HG02840 (cell line): ENCODE data around the gene TMC7.

Source experiments
- ATAC-seq: cut with Tn5 transposase; IDR thresholded peaks from one replicate; pipeline ENCODE4 v1.9.1; 2021; ENCODE audit warnings: mild to moderate bottlenecking, moderate library complexity, moderate number of reproducible peaks; ENCODE audit not compliant: unreplicated experiment, low FRiP score

Gene TMC7

DNA sequence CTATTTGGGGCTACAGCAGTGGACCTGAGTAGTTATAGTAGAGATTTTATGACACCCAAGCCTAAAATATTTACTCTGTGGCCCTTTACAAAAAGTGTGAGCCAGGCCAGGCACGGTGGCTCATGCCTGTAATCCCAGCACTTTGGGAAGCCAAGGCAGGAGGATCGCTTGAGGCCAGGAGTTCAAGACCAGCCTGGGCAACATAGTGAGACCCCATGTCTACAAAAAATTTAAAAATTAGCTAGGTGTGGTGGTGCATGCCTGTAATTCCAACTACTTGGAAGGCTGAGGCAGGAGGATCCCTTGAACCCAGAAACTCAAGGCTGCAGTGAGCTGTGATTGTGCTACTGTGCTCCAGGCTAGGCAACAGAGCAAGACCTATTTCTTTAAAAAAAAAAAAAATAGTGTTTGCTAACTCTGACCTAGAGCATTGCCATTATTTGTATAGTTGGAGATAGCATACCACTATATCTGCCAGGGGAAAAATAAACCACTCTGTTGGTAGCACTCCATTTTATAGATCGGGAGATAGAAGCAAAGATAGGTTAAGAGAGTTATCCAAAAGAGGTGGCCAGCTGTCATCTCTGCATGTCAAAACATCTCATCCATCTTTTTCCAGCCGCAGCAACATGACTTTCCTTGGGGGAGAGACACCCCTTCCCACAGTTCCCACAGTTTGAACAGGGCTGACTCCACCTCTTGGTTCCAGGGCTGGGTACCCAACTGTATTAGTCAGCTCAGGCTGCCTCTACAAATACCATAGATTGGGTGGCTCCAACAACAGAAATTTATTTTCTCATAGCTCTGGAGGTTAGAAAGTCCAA is 127.0 kb downstream of the TMC7 start:
- ATAC-seq: no peak

DNA sequence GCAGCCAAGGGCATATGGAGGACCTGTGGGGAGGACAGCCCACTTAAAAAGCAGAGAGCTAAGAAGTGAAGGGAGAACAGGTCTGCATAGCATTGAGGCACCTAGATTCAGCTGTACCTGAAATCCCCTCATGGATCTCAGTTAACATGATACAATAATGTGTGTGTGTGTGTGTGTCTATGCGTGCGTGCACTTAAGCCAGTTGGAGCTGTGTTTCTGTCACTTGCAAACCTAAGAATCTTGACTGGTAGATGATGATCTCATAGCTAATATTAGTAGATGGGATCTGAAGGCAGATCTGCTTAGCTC is 128.3 kb downstream of the TMC7 start:
- no peak for ATAC-seq
